K562 (cell line): ENCODE results near the gene GABARAPL2. TPM values are rescaled to one million over a fixed set of nuclear protein-coding genes. Genes with fewer than 3 reads are reported as not detected.

Experiments used
- ATAC-seq: fragments of 200-7000 bp; cut with Tn5 transposase; 3 replicates; pipeline ENCODE4 v1.9.1; 2020; ENCODE audit warnings: moderate library complexity
- BruUV-seq: library from RNA; stranded (reverse); fragments of 400-500 nt; replicated peaks from 2 replicates; lab custom pipeline; 2021; lab: Mats Ljungman, UMichigan
- CTCF ChIA-PET: fragments of 300-600 bp; formaldehyde crosslinking; extraction: SDS; loops from one replicate; lab custom pipeline; 2021; ENCODE audit warnings: low intra/inter-chr PET ratio; lab: Yijun Ruan, JAX
- POLR2A ChIA-PET: fragments of 300-600, 350-650 bp; sonication (Branson Sonifier 250); formaldehyde crosslinking; extraction: SDS; loops from one replicate; lab custom pipeline; 2021; ENCODE audit warnings: antibody characterized with exemption, inconsistent platforms; lab: Yijun Ruan, JAX
- DNase-seq, 4 experiments: peaks; one replicate each; pipeline versions ENCODE4 v3.0.0 to v3.0.0-alpha.2; 2011 to 2018; ENCODE audit warnings: low spot score in 3 of 4, mixed read lengths in 3 of 4; ENCODE audit errors: extremely low read depth in 1 of 4
- FAIRE-seq: peaks from 2 replicates; lab custom pipeline; 2011; peaks lifted over from hg19 to GRCh38; lab: Jason Lieb, UNC
- H2AFZ ChIP-seq: 2 replicates; pipeline ENCODE4 v1.6.0; 2011; ENCODE audit warnings: low read depth, low read length, control low read depth, inconsistent platforms
- H3K27ac ChIP-seq: fragments of 200-600 bp; 3 replicates; pipeline ENCODE4 v1.8.0; 2011; ENCODE audit warnings: low read depth, mild to moderate bottlenecking, control low read depth, inconsistent platforms, low read length, moderate library complexity, mixed read lengths; ENCODE audit errors: extremely low read depth
- H3K27me3 ChIP-seq, 2 experiments: fragments of 300-600 bp in 1 of 2; 2 replicates in 1 of 2; 3 replicates in 1 of 2; pipeline versions ENCODE4 v1.6.0 to v1.8.0; 2011; ENCODE audit warnings: inconsistent platforms in 2 of 2, low read length in 2 of 2, mild to moderate bottlenecking in 1 of 2, mixed read lengths in 1 of 2, moderate library complexity in 1 of 2; ENCODE audit not compliant: control insufficient read depth in 2 of 2, insufficient read depth in 2 of 2
- H3K36me3 ChIP-seq: fragments of 300-600 bp; 3 replicates; pipeline ENCODE4 v1.8.0; 2011; ENCODE audit warnings: mild to moderate bottlenecking, low read length, inconsistent platforms; ENCODE audit not compliant: control insufficient read depth, insufficient read depth
- H3K4me1 ChIP-seq, 2 experiments: fragments of 200-600 bp in 1 of 2; replicated peaks in 1 of 2; 2 replicates in 1 of 2; 3 replicates in 1 of 2; pipeline versions ENCODE4 v1.5.1 to v1.8.0; 2011; ENCODE audit warnings: inconsistent platforms in 2 of 2, low read length in 2 of 2, mild to moderate bottlenecking in 1 of 2, mixed read lengths in 1 of 2, moderate library complexity in 1 of 2; ENCODE audit not compliant: control insufficient read depth in 2 of 2, insufficient read depth in 2 of 2
- H3K4me2 ChIP-seq: 2 replicates; pipeline ENCODE4 v1.6.1; 2011; ENCODE audit warnings: low read length, control low read depth, inconsistent platforms, mixed read lengths; ENCODE audit not compliant: insufficient read depth
- H3K4me3 ChIP-seq: fragments of 200-600 bp; sonication (generic), shearing (Covaris generic); 2 replicates; pipeline ENCODE4 v1.5.1; 2016; ENCODE audit warnings: control low read depth, inconsistent platforms
- H3K79me2 ChIP-seq: fragments of 200-600 bp; 3 replicates; pipeline ENCODE4 v1.8.0; 2011; ENCODE audit warnings: low read length, inconsistent platforms; ENCODE audit not compliant: control insufficient read depth, insufficient read depth
- H3K9ac ChIP-seq, 2 experiments: 2 replicates each; pipeline versions ENCODE4 v1.6.0 to v1.6.1; 2011; ENCODE audit warnings: low read depth in 2 of 2, low read length in 2 of 2, control low read depth in 1 of 2, inconsistent platforms in 1 of 2, mild to moderate bottlenecking in 1 of 2, mixed read lengths in 1 of 2; ENCODE audit not compliant: insufficient read depth in 1 of 2
- H3K9me1 ChIP-seq: one replicate; pipeline ENCODE4 v1.6.0; 2011; ENCODE audit warnings: inconsistent platforms, mild to moderate bottlenecking, low read length, moderate library complexity; ENCODE audit not compliant: control insufficient read depth, insufficient read depth
- H3K9me3 ChIP-seq: replicated peaks from 2 replicates; pipeline ENCODE4 v1.5.1; 2011; ENCODE audit warnings: low read depth, low read length, inconsistent platforms; ENCODE audit not compliant: control insufficient read depth, insufficient read depth
- H4K20me1 ChIP-seq: replicated peaks from 2 replicates; pipeline ENCODE4 v1.6.1; 2011; ENCODE audit warnings: low read length, inconsistent platforms, mixed read lengths; ENCODE audit not compliant: control insufficient read depth, insufficient read depth
- ASH1L ChIP-seq: fragments of 450-650 bp; IDR thresholded peaks from 2 replicates; pipeline ENCODE4 v1.6.1; 2018; ENCODE audit warnings: borderline replicate concordance, mild to moderate bottlenecking, low read depth; ENCODE audit not compliant: partially characterized antibody
- CEBPB ChIP-seq: fragments of 450-650 bp; IDR thresholded peaks from 2 replicates; pipeline ENCODE4 v1.6.1; 2016; ENCODE audit warnings: missing genetic modification characterization, missing compliant biosample characterization
- CEBPG ChIP-seq, 3 experiments: fragments of 200-800 bp in 1 of 3; sonication (Bioruptor generic) in 1 of 3; sonication (generic) in 1 of 3; formaldehyde crosslinking in 1 of 3; IDR thresholded peaks in 2 of 3; conservative IDR thresholded peaks in 1 of 3; 2 replicates each; pipeline versions ENCODE4 v1.6.1 to v1.8.0; 2016 to 2022; ENCODE audit warnings: missing compliant biosample characterization in 2 of 3, missing genetic modification characterization in 2 of 3, mild to moderate bottlenecking in 1 of 3, missing genetic modification reagents in 1 of 3
- WGBS: fragments of 100-300 bp; shearing (Covaris generic); methylation state at CpG from one replicate; pipeline ENCODE4 v1.1.6; 2016; ENCODE audit warnings: low coverage, mixed read lengths; ENCODE audit not compliant: insufficient coverage; ENCODE audit errors: missing lambda C conversion rate; 5-methylcytosine and 5-hydroxymethylcytosine counted together
- in situ Hi-C: fragments of 300-500 bp; cut with MboI; formaldehyde crosslinking; loops from 4 replicates; pipeline ENCODE4 v1.15.0; 2018; ENCODE audit warnings: inconsistent platforms, mixed read lengths
- intact Hi-C: fragments of 100-400 bp; cut with micrococcal nuclease; formaldehyde crosslinking; loops from 2 replicates; pipeline ENCODE4 v1.14.2; 2022
- polyA plus RNA-seq, 8 experiments: library from polyadenylated mRNA; depleted of rRNA in 4 of 8; stranded (reverse) in 5 of 8; unstranded in 3 of 8; fragments of >200 nt; fragmentation: Nextera tagmentation in 2 of 8; fragmentation: Illumina TruSeq in 1 of 8; extraction: Ambion mirVana in 2 of 8; extraction: Trizol in 1 of 8; gene quantifications; 2 replicates each; pipeline versions ENCODE4 v1.2.1 to v1.2.3, GENCODE V29; 2011 to 2014; ENCODE audit warnings: inconsistent platforms in 1 of 8, missing spikeins in 1 of 8
- total RNA-seq, 7 experiments: library from RNA; depleted of rRNA in 6 of 7; stranded (reverse); fragments of >200 nt in 6 of 7; fragmentation: Illumina TruSeq in 2 of 7; extraction: Trizol in 2 of 7; gene quantifications; 2 replicates each; pipeline versions ENCODE4 v1.2.1 to v1.2.3, GENCODE V29; 2011 to 2021; ENCODE audit warnings: low replicate concordance in 1 of 7

The GABARAPL2 gene
- total and polyA plus RNA-seq, 9 of the 15 experiments (the other 6 are each of a cell fraction or from before 2014, with no cell fraction given), result 42.1 to 288 (median 91.8) TPM

- H3K9me1 ChIP-seq, result no peaks in the 10 kb centered on the region
- ChIA-PET POLR2A (interaction anchor here (0.9 kb wide), 1 partner anchor 9 kb away, joined by 3 read pairs; no protein-coding TSS in a partner anchor), CTCF (no interaction called here)
- no peak overlapping the region for H3K4me2 ChIP-seq
- WGBS, result 93% methylated on average over 2 of the region's 2 CpGs
- H3K36me3 ChIP-seq, result peaks cover 35% of the 10 kb centered on the region
- ATAC-seq, result no peak
- H3K27me3 ChIP-seq, result no peaks in the 10 kb centered on the region
- H3K27ac ChIP-seq, result no peak overlapping the region
- DNase-seq, result no peak
- TF ChIP-seq ASH1L (no peak), CEBPG (CRISPR knock-in tag; IDR thresholded peaks at IDR 0.05) (no peak), CEBPG (tag; conservative IDR thresholded peaks at IDR 0.05 in 1 of 2, IDR thresholded peaks at IDR 0.05 in 1 of 2) (peak in 1 of 2 experiments; percentile 48; a peak in 1 of 4 replicates), CEBPB (tag) (peak; percentile 72)
- TF ChIP-seq, all 486 proteins: peak for 2
- Histone ChIP-seq H3K79me2 (peaks cover 14% of the 10 kb centered on the region), H3K4me3 (no peak overlapping the region), H3K9me3 (no peaks in the 10 kb centered on the region), H3K9ac (no peak overlapping the region), H3K4me1 (peaks cover 20 to 27% of the 10 kb centered on the region in 2 experiments), H4K20me1 (no peaks in the 10 kb centered on the region), H2AFZ (no peak overlapping the region)
- in situ Hi-C loops (no loop called here), intact Hi-C loops (no loop called here)
- no TSS peak for BruUV-seq
- FAIRE-seq, result no peak
Observed at GRCh38 chr16:75618780-75619179, 52.6 kb downstream of the GABARAPL2 start.
